Renal cortical epithelial cell (primary cell): ENCODE measurements around the gene EFNA1. TPM values are rescaled to one million over a fixed set of nuclear protein-coding genes. Genes with fewer than 3 reads are reported as not detected.

Experiments used
- DNase-seq: peaks from one replicate; pipeline ENCODE4 v3.0.0-alpha.2; 2011; ENCODE audit warnings: low read depth
- total RNA-seq: library from RNA; depleted of rRNA; stranded (reverse); fragments of >200 nt; gene quantifications from 2 replicates; pipeline ENCODE4 v1.2.3, GENCODE V29; 2014

Gene EFNA1
- total RNA-seq, 1 donor from 2014 or later: 68.3 TPM

- DNase-seq: no peak
These were observed 46.9 kb downstream of the EFNA1 start for GRCh38 chr1:155174324-155175280.

DNA sequence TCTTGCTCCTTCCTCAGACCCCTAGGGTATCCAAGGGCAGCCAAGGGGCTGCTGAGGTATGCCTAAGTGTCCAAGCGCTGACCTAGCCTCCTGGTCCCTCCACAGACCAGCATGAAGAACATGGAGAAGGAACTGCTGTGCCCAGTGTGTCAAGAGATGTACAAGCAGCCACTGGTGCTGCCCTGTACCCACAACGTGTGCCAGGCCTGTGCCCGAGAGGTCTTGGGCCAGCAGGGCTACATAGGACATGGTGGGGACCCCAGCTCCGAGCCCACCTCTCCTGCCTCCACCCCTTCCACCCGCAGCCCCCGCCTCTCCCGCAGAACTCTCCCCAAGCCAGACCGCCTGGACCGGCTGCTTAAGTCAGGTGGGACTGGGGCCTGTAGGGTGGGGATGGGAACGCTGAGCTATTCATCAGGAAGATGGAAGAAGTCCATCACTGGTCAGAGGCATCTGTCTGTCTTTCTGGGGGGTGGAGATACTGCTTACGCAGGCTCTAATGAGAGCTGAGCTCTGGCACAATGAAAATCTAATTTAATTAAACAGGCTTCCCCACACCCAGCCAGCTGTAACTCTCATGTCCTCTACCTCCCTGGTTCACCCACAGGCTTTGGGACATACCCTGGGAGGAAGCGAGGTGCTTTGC, 47.7 kb downstream of the EFNA1 start:
- no peak for DNase-seq

DNA sequence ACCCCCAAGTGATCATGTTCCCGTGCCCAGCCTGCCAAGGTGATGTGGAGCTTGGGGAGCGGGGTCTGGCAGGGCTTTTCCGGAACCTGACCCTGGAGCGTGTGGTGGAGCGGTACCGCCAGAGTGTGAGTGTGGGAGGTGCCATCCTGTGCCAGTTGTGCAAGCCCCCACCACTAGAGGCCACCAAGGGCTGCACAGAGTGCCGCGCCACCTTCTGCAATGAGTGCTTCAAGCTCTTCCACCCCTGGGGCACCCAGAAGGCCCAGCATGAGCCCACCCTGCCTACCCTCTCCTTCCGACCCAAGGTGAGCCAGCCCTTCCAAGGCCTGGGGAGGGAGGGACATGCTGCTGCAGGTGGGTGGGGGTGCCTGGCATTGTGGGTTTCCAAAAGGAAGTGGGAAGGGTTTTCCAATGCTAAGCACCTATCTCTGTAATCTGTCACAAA, 48.3 kb downstream of the EFNA1 start:
- DNase-seq: no peak

DNA sequence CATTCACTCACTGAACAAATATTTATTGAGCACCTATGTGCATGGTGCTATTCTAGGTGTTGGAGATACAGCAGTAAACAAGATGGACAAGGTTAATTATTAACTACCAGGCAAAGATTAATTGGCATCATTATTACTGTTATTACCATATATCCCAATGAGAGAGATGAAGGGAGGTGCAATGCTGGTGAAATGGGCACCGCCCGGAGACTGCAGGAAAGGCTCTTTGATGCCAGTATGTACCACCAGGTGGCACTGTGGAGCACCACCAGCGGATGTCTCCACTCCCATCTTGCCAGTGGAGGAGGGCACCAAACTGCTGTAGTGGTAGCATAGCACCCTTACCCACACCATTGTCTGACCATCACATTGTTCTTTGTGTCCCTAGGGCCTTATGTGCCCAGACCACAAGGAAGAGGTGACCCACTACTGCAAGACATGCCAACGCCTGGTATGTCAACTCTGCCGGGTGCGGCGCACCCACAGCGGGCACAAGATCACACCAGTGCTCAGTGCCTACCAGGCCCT, 48.9 kb downstream of the EFNA1 start:
- peak; percentile 66 for DNase-seq

DNA sequence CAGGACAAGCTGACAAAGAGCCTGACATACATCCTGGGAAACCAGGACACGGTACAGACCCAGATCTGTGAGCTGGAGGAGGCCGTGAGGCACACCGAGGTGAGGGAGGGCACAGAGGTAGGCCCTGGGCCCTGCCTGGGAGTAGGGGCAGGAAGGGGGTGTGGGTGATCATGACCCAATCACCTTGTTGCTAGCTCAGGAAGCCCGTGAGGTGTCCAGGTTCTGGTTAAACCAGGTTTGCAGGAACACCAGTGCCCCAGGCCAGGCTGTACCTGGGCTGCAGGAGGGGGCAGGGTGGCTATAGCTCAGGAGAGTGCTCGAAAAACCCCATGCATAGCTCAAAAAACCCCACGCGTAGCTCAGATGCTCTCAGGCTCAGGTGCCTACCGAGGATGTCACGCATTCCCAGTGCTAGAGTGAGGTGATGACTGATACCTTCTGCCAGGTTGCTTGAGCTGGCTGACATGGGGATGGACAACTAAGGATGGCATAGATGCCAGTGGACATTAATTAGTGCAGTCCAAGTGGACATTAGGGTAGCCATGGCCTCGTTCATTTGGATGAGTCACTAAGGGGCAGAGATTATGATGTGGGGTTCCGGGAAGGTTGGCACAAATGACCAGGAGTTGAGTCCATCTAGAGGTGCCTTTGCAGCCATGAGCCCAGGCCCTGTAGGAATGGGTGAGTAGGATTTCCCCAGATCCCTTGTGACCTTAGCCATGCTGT, 49.7 kb downstream of the EFNA1 start:
- no peak for DNase-seq

- DNase-seq: no peak
These were observed 50.2 kb downstream of the EFNA1 start for GRCh38 chr1:155177918-155178281.

GRCh38 chr1:155178441-155179111, 50.9 kb downstream of the EFNA1 start:
- DNase-seq: no peak

DNA sequence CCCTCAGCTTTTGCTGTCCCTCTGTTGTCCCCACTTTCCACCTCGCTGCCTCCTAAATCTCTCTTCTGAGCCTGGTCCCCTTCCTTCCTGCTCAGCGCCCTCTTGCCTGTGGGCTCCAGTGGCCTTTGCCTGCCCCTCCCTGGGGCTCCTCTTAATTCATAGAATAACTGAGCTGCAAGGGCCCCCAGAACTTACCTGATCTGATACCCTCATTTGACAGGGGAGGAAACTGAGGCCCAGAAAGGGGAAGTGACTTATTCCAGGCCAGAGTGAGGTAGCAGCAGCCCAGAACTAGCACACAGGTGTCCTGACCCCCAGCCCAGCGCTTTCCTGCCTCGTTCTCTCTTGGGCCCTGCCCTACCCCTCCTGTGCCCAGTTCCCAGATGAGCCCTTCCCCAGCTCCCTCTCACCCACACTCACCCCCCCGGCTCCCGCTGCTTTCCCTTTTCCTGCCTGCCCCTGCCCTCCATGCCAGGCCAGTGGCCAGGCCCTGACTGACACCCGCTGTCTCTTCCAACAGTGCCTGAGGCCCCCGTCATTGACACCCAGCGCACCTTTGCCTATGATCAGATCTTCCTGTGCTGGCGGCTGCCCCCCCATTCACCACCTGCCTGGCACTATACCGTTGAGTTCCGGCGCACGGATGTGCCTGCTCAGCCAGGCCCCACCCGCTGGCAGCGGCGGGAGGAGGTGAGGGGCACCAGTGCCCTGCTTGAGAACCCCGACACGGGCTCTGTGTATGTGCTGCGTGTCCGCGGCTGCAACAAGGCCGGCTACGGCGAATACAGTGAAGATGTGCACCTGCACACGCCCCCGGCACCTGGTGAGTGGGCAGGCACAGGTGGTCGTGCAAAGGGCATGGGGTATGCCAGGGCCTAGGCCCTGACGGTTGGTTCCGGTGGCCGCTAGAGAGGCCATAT, 51.7 kb downstream of the EFNA1 start:
- no peak for DNase-seq

DNA sequence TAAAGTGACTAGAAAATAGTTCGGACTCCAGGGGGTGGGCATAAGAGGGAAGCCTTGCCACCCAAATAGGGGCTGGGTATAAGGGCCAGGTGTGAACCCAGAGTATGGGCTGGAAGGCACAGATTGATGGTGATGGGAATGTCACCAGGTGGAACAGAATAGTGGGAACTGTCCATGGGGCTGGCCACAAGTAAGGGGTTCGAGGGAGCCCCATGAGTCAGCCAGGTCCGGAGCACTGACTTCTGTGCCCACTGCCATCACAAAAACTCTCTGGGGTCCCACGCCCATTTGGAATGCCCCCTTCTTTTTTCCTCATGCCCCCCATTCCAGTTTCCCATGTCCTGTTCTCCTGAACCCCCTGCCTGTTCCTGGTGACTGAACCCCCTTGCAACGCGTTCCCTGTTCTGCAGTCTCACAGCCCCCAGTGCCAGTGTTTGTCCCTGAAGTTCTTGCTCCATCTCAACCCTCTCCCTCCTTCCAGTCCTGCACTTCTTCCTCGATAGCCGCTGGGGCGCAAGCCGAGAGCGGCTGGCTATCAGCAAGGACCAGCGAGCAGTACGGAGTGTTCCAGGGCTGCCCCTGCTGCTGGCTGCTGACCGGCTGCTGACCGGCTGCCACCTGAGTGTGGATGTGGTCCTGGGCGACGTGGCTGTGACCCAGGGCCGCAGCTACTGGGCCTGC, 53.8 kb downstream of the EFNA1 start:
- DNase-seq: no peak

DNA sequence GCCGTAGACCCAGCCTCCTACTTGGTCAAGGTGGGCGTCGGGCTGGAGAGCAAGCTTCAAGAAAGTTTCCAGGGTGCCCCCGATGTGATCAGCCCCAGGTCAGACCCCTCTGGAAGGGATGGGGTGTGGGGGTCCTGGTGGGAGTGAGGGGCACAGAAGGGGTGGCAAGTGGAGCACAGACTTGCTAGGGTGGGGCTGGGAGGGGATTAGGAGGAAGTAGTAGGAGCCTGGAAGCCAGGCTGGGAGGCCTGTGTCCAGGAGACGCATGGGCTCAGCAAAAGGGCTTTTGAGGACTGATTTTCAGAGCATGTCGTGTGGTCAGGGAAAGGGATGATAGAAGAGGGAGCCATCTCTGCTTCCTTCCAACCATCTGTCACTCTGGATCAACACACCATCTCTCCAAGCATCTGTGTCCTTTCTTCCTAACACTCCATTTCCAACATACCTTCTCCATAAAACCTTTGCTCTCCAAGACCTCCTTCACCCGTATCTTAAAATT, 54.4 kb downstream of the EFNA1 start:
- no peak for DNase-seq

DNA sequence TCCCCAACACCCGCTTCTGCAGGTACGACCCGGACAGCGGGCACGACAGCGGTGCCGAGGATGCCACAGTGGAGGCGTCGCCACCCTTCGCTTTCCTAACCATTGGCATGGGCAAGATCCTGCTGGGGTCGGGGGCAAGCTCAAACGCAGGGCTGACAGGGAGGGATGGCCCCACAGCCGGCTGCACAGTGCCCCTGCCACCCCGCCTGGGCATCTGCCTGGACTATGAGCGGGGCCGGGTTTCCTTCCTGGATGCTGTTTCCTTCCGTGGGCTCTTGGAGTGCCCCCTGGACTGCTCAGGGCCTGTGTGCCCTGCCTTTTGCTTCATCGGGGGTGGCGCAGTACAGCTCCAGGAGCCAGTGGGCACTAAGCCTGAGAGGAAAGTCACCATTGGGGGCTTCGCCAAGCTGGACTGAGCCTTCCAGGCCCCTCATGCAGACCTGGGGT, 56.1 kb downstream of the EFNA1 start:
- DNase-seq: no peak

DNA sequence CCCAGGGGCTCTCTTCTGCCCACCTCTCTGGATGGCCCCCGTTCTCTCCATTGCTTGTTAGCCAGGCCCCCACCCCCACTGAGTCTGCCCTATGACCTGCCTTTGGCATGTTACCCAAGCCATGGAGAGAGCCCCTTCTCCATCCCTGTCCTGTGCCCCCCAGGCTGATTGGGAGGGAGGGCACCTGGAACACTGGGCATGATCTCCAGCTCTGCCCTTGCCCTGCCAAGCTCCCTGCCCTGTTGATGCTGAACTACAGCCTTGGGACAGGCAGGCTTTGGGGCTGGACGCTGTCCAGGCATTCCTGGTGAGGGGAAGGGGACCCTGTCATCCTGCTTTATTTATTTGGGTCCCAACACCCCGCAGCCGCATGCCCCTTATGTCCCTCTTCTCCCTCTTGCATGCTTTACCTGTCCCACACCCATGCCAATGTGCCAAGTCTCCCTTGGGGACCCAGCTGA, 56.7 kb downstream of the EFNA1 start:
- DNase-seq: no peak

Other genes starting within 250 kb of the EFNA1 start
- gene PMVK, start 191.2 kb upstream of the EFNA1 start, total RNA-seq: 4.0 and 8.8 TPM in 2 replicates
- gene PBXIP1, start 171.8 kb upstream of the EFNA1 start, total RNA-seq: 81.3 and 141 TPM in 2 replicates
- 5.4 and 18.4 TPM in 2 replicates for gene PYGO2, start 166.1 kb upstream of the EFNA1 start, total RNA-seq
- gene SHC1, start 157.1 kb upstream of the EFNA1 start, total RNA-seq: 107 and 140 TPM in 2 replicates
- 23.4 and 106 TPM in 2 replicates for gene CKS1B, start 153.2 kb upstream of the EFNA1 start, total RNA-seq
- 21.6 and 32.5 TPM in 2 replicates for gene FLAD1, start 144.5 kb upstream of the EFNA1 start, total RNA-seq
- gene LENEP, start 134.3 kb upstream of the EFNA1 start, total RNA-seq: 0.60 TPM in 1 of 2 replicates, not detected in the other
- gene ZBTB7B, start 125.1 kb upstream of the EFNA1 start, total RNA-seq: 29.2 and 36.5 TPM in 2 replicates
- 0.05 TPM in 1 of 2 replicates, not detected in the other for gene DCST2, start 94.1 kb upstream of the EFNA1 start, total RNA-seq
- not detected in 2 replicates for gene DCST1, start 94.1 kb upstream of the EFNA1 start, total RNA-seq
- 47.9 and 137 TPM in 2 replicates for gene ADAM15, start 76.6 kb upstream of the EFNA1 start, total RNA-seq
- 9.5 and 12.5 TPM in 2 replicates for gene EFNA4, start 64.1 kb upstream of the EFNA1 start, total RNA-seq
- 1.4 and 2.4 TPM in 2 replicates for gene EFNA3, start 49.0 kb upstream of the EFNA1 start, total RNA-seq
- gene SLC50A1, start 8.0 kb downstream of the EFNA1 start, total RNA-seq: 16.7 and 63.0 TPM in 2 replicates
- 12.7 and 30.9 TPM in 2 replicates for gene DPM3, start 12.7 kb downstream of the EFNA1 start, total RNA-seq
- gene KRTCAP2, start 45.4 kb downstream of the EFNA1 start, total RNA-seq: 65.4 and 102 TPM in 2 replicates
- 2.6 and 5.9 TPM in 2 replicates for gene TRIM46, start 46.0 kb downstream of the EFNA1 start, total RNA-seq
- gene THBS3, start 80.0 kb downstream of the EFNA1 start, total RNA-seq: 21.7 and 52.9 TPM in 2 replicates
- 36.8 and 72.8 TPM in 2 replicates for gene MTX1, start 80.8 kb downstream of the EFNA1 start, total RNA-seq
- gene ENTREP3, start 127.6 kb downstream of the EFNA1 start, total RNA-seq: 5.6 and 10.2 TPM in 2 replicates
- gene SCAMP3, start 134.5 kb downstream of the EFNA1 start, total RNA-seq: 23.6 and 42.1 TPM in 2 replicates
- 12.0 and 33.1 TPM in 2 replicates for gene CLK2, start 145.6 kb downstream of the EFNA1 start, total RNA-seq
- gene HCN3, start 149.6 kb downstream of the EFNA1 start, total RNA-seq: 1.0 and 1.7 TPM in 2 replicates
- 0.05 TPM in 1 of 2 replicates, not detected in the other for gene PKLR, start 173.6 kb downstream of the EFNA1 start, total RNA-seq
- gene FDPS, start 181.0 kb downstream of the EFNA1 start, total RNA-seq: 89.4 and 499 TPM in 2 replicates
- gene RUSC1, start 193.0 kb downstream of the EFNA1 start, total RNA-seq: 24.1 and 26.2 TPM in 2 replicates